Measurements from ENCODE around the gene BAIAP2L2.
A peak's percentile ranks its signal among the peaks of the same experiment; 100 is the strongest.
"Not testable (repeated sequence)": the region's sequence is repeated elsewhere in the genome, so short reads cannot be mapped to it uniquely, and the experiment has no call there.

Gene BAIAP2L2

GRCh38 chr22:38120359-38121110 lies 10.1 kb upstream of the BAIAP2L2 start:
- intact Hi-C loops (cut with DNase I; ENCODE audit: low total_unique reads) = no loop called here
- H3K27me3 ChIP-seq = no peaks in the 10 kb centered on the region
- TF ChIP-seq, protein P1, sequence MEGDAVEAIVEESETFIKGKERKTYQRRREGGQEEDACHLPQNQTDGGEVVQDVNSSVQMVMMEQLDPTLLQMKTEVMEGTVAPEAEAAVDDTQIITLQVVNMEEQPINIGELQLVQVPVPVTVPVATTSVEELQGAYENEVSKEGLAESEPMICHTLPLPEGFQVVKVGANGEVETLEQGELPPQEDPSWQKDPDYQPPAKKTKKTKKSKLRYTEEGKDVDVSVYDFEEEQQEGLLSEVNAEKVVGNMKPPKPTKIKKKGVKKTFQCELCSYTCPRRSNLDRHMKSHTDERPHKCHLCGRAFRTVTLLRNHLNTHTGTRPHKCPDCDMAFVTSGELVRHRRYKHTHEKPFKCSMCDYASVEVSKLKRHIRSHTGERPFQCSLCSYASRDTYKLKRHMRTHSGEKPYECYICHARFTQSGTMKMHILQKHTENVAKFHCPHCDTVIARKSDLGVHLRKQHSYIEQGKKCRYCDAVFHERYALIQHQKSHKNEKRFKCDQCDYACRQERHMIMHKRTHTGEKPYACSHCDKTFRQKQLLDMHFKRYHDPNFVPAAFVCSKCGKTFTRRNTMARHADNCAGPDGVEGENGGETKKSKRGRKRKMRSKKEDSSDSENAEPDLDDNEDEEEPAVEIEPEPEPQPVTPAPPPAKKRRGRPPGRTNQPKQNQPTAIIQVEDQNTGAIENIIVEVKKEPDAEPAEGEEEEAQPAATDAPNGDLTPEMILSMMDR (IDR thresholded peaks at IDR 0.05) = no peak
- H3K4me3 ChIP-seq = no peak overlapping the region
- H3K9me3 ChIP-seq = no peaks in the 10 kb centered on the region
- no peak for DNase-seq
- peaks cover 0 to 20% (median 0%) of the 10 kb centered on the region in 3 donors for H3K36me3 ChIP-seq
- H3K27ac ChIP-seq = no peak overlapping the region
- H3K4me1 ChIP-seq = no peaks in the 10 kb centered on the region

DNA sequence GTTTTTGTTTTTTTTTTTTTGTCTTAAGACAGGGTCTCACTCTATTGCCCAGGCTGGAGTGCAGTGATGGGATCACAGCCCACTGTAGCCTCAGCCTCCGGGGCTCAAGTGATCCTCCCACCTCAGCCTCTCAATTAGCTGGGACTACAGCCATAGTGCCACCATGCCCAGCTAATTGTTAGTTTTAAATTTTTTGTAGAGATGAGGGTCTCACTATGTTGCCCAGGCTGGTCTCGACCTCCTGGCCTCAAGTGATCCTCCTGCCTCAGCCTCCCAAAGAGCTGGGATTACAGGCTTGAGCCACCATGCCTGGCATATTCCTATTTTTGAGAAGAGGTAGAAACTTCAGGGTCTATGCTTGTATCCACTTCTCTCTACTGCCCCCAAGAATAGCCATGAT lies 8.3 kb upstream of the BAIAP2L2 start:
- not testable (repeated sequence) for H3K4me3 ChIP-seq, H3K9me3 ChIP-seq, DNase-seq, H3K27ac ChIP-seq, H3K27me3 ChIP-seq, H3K4me1 ChIP-seq
- intact Hi-C loops (cut with DNase I; ENCODE audit: low total_unique reads) = loop anchor here (10.0 kb wide), 1 partner anchor 76 kb away; no protein-coding TSS in a partner anchor
- peaks cover 0 to 17% (median 0%) of the 10 kb centered on the region in 3 donors for H3K36me3 ChIP-seq

DNA sequence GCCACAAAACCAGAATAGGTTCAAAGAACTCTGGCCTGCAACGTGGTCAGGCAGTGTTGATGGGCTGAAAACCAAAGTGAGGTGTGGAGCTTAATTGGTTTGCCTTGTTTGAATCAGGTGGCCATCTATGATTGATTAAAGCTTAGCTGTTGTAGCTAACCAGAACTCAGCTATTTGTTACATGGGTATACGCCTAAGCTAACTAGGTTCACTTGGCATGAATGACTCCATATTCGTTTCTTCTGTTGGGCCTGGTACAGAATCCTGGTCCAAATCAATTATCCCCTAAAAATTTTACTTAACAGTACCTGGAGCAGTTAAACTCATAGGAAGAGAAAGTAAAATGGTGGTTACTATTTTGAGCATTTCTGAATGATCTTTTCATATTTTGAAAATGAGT lies 7.7 kb upstream of the BAIAP2L2 start:
- no peak overlapping the region for H3K27ac ChIP-seq
- TF ChIP-seq, protein P1 (IDR thresholded peaks at IDR 0.05) = no peak
- peaks cover 0 to 21% (median 0%) of the 10 kb centered on the region in 3 donors for H3K36me3 ChIP-seq
- no peaks in the 10 kb centered on the region for H3K27me3 ChIP-seq
- no peak overlapping the region for H3K4me3 ChIP-seq
- H3K4me1 ChIP-seq = peaks cover 0 to 10% (median 4%) of the 10 kb centered on the region in 4 donors
- H3K9me3 ChIP-seq = no peaks in the 10 kb centered on the region
- no peak for DNase-seq
- intact Hi-C loops (cut with DNase I; ENCODE audit: low total_unique reads) = loop anchor here (10.0 kb wide), 1 partner anchor 77 kb away; no protein-coding TSS in a partner anchor

GRCh38 chr22:38117556-38117955 lies 7.1 kb upstream of the BAIAP2L2 start:
- not testable (repeated sequence) for H3K27ac ChIP-seq, H3K4me3 ChIP-seq, H3K27me3 ChIP-seq, H3K4me1 ChIP-seq, DNase-seq, H3K9me3 ChIP-seq
- intact Hi-C loops (cut with DNase I; ENCODE audit: low total_unique reads) = loop anchor here (10.0 kb wide), 1 partner anchor 77 kb away; no protein-coding TSS in a partner anchor
- peaks cover 0 to 27% (median 0%) of the 10 kb centered on the region in 3 donors for H3K36me3 ChIP-seq

GRCh38 chr22:38115423-38116205 lies 5.1 kb upstream of the BAIAP2L2 start:
- no peaks in the 10 kb centered on the region for H3K9me3 ChIP-seq
- H3K27ac ChIP-seq = no peak overlapping the region
- H3K4me1 ChIP-seq = peaks cover 0 to 10% (median 4%) of the 10 kb centered on the region in 4 donors
- intact Hi-C loops (cut with DNase I; ENCODE audit: low total_unique reads) = loop anchor here (10.0 kb wide), 1 partner anchor 79 kb away; no protein-coding TSS in a partner anchor
- no peak for DNase-seq
- no peak overlapping the region for H3K4me3 ChIP-seq
- TF ChIP-seq, protein P1 (IDR thresholded peaks at IDR 0.05) = no peak
- H3K36me3 ChIP-seq = peaks cover 0 to 38% (median 11%) of the 10 kb centered on the region in 3 donors
- no peaks in the 10 kb centered on the region for H3K27me3 ChIP-seq

DNA sequence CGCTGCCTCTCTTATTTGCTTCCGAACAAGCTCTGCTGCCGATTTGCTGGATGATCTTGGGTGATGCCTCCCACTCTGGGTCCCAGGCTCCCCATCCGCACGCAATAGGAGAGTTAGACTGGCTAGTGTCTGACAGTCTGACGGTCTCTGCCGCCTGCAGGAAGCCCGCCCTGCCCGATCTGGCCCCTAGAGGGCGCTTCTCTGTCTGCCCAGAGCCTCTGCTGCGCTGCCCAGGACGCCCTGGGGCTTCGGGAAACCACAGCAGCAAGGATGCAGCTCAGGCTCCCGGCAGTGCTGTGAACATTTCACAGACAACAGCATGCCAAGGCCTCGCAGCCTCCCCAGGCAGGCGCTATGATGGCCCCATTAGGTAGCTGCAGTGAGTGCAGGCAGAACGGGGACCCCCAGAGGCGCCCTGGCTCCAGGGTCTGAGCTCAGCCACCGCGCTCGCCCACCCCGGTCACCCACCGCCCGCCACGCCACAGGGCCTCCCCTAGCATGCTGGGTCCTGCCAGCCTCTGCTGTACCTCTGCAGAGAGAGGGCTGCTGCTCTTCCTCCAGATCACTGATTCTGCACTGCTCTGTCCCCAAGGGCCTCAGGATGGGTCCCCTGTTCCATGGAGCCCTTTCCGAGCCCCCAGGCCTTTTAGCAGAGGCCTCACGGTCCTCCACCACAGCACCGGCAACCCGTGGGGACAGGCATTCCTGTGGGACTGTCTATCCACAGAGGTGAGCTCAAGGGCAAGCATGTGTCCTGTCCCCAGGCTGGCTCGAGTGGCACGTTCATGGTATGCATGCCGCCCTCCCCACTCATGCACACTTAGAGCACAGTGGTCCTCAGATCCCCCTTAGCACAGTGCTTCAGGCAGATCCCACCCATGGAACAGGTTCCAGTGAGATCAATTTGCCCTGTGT lies 4.3 kb upstream of the BAIAP2L2 start:
- H3K36me3 ChIP-seq = peaks cover 0 to 38% (median 11%) of the 10 kb centered on the region in 3 donors
- TF ChIP-seq, protein P1 (IDR thresholded peaks at IDR 0.05) = peak; percentile 88 to 94
- DNase-seq = peak; percentile 84 to 88
- intact Hi-C loops (cut with DNase I; ENCODE audit: low total_unique reads) = loop anchor here (5.0 to 10.0 kb wide), 2 partner anchors 80 to 238 kb away; no protein-coding TSS in a partner anchor
- H3K27me3 ChIP-seq = no peaks in the 10 kb centered on the region
- H3K27ac ChIP-seq = no peak overlapping the region
- H3K4me1 ChIP-seq = peaks cover 0 to 10% (median 4%) of the 10 kb centered on the region in 4 donors
- H3K4me3 ChIP-seq = no peak overlapping the region
- no peaks in the 10 kb centered on the region for H3K9me3 ChIP-seq

Data from tibial artery (tissue), 4 donors.